GM12878 (cell line): ENCODE data around the gene FGD4. TPM values are rescaled to one million over a fixed set of nuclear protein-coding genes. Genes with fewer than 3 reads are reported as not detected.

Experiments used
- ATAC-seq: fragments of 200-7000 bp; cut with Tn5 transposase; 3 replicates; pipeline ENCODE4 v1.9.1; 2020; ENCODE audit warnings: mild to moderate bottlenecking, moderate library complexity
- BruUV-seq: library from RNA; stranded (reverse); fragments of 400-500 nt; replicated peaks from 2 replicates; lab custom pipeline; 2021; lab: Mats Ljungman, UMichigan
- CTCF ChIA-PET: fragments of 300-600 bp; sonication (Branson Sonifier 250); formaldehyde crosslinking; extraction: SDS; loops from one replicate; lab custom pipeline; 2021; ENCODE audit warnings: inconsistent platforms; lab: Yijun Ruan, JAX
- POLR2A ChIA-PET: fragments of 350-600 bp; formaldehyde crosslinking; extraction: SDS; loops from one replicate; lab custom pipeline; 2021; ENCODE audit warnings: inconsistent platforms; lab: Charles Lee
- RAD21 ChIA-PET: fragments of 300-600 bp; sonication (Branson Sonifier 250); formaldehyde crosslinking; loops from one replicate; lab custom pipeline; 2023; ENCODE audit warnings: antibody characterized with exemption; ENCODE audit not compliant: unreplicated experiment; lab: Charles Lee
- SMC1A ChIA-PET: fragments of 300-600 bp; sonication (Branson Sonifier 250); formaldehyde crosslinking; loops from one replicate; lab custom pipeline; 2023; ENCODE audit not compliant: unreplicated experiment, uncharacterized antibody; lab: Charles Lee
- DNase-seq: peaks from one replicate; pipeline ENCODE4 v3.0.0-alpha.2; 2011; ENCODE audit warnings: low read depth, low spot score
- FAIRE-seq: peaks from 3 replicates; lab custom pipeline; 2011; peaks lifted over from hg19 to GRCh38; lab: Jason Lieb, UNC
- H2AFZ ChIP-seq: 2 replicates; pipeline ENCODE4 v1.6.0; 2011; ENCODE audit warnings: low read depth, low read length, control low read depth; ENCODE audit not compliant: control insufficient read depth
- H3K27ac ChIP-seq: 2 replicates; pipeline ENCODE4 v1.5.1; 2011; ENCODE audit warnings: control low read depth; ENCODE audit not compliant: control insufficient read depth, insufficient read depth
- H3K27me3 ChIP-seq, 2 experiments: replicated peaks in 1 of 2; 2 replicates each; pipeline versions ENCODE4 v1.6.0 to v1.6.1; 2011; ENCODE audit warnings: low read length in 1 of 2; ENCODE audit not compliant: control insufficient read depth in 2 of 2, insufficient read depth in 2 of 2
- H3K36me3 ChIP-seq, 2 experiments: 2 replicates each; pipeline ENCODE4 v1.5.1; 2011; ENCODE audit warnings: low read length in 1 of 2; ENCODE audit not compliant: control insufficient read depth in 2 of 2, insufficient read depth in 2 of 2
- H3K4me1 ChIP-seq: 2 replicates; pipeline ENCODE4 v1.6.1; 2011; ENCODE audit warnings: mild to moderate bottlenecking, low read length, moderate library complexity, mixed read lengths; ENCODE audit not compliant: control insufficient read depth, insufficient read depth
- H3K4me2 ChIP-seq: 2 replicates; pipeline ENCODE4 v1.6.0; 2011; ENCODE audit warnings: control low read depth; ENCODE audit not compliant: control insufficient read depth, insufficient read depth
- H3K4me3 ChIP-seq: fragments of 200-600 bp; sonication (generic); 2 replicates; pipeline ENCODE4 v1.5.1; 2016
- H3K79me2 ChIP-seq: 2 replicates; pipeline ENCODE4 v1.6.0; 2011; ENCODE audit warnings: low read length; ENCODE audit not compliant: control insufficient read depth, insufficient read depth
- H3K9ac ChIP-seq: 2 replicates; pipeline ENCODE4 v1.8.0; 2011; ENCODE audit warnings: low read length, control low read depth, mixed read lengths; ENCODE audit not compliant: control insufficient read depth, insufficient read depth
- H3K9me3 ChIP-seq: replicated peaks from 3 replicates; pipeline ENCODE4 v1.5.1; 2011; ENCODE audit warnings: mild to moderate bottlenecking, low read length; ENCODE audit not compliant: control insufficient read depth, insufficient read depth
- H4K20me1 ChIP-seq: 2 replicates; pipeline ENCODE4 v1.6.0; 2011; ENCODE audit not compliant: control insufficient read depth, insufficient read depth
- EED ChIP-seq: sonication (generic); IDR thresholded peaks from 2 replicates; pipeline ENCODE4 v1.6.1; 2016; ENCODE audit warnings: antibody characterized with exemption, low read depth
- EGR1 ChIP-seq, 2 experiments: IDR thresholded peaks; 1 replicate in 1 of 2; 2 replicates in 1 of 2; pipeline ENCODE4 v1.6.1; 2011 to 2012; ENCODE audit warnings: low read depth in 2 of 2, low read length in 2 of 2, borderline replicate concordance in 1 of 2, mild to moderate bottlenecking in 1 of 2, moderate library complexity in 1 of 2
- ESRRA ChIP-seq: IDR thresholded peaks from 2 replicates; pipeline ENCODE4 v1.6.1; 2012; ENCODE audit warnings: mild to moderate bottlenecking, low read length, improper control_type of control experiment
- ETV6 ChIP-seq, 2 experiments: fragments of 450-650 bp in 1 of 2; IDR thresholded peaks in 1 of 2; conservative IDR thresholded peaks in 1 of 2; 2 replicates each; pipeline ENCODE4 v1.6.1; 2014; ENCODE audit warnings: antibody characterized with exemption in 1 of 2, borderline replicate concordance in 1 of 2, low read depth in 1 of 2, mild to moderate bottlenecking in 1 of 2, moderate library complexity in 1 of 2
- EZH2 ChIP-seq: IDR thresholded peaks from 2 replicates; pipeline ENCODE4 v1.6.1; 2012; ENCODE audit warnings: low read depth, mild to moderate bottlenecking, control low read depth, inconsistent platforms, low read length, borderline replicate concordance; ENCODE audit not compliant: control insufficient read depth
- IRF3 ChIP-seq: fragments of 450-650 bp; IDR thresholded peaks from 2 replicates; pipeline ENCODE4 v1.6.1; 2014; ENCODE audit warnings: mild to moderate bottlenecking
- MEF2A ChIP-seq: IDR thresholded peaks from 2 replicates; pipeline ENCODE4 v1.6.1; 2011; ENCODE audit warnings: low read depth, mild to moderate bottlenecking, low read length, moderate library complexity; ENCODE audit not compliant: insufficient read depth
- POLR2AphosphoS5 ChIP-seq: IDR thresholded peaks from 2 replicates; pipeline ENCODE4 v1.6.1; 2011; ENCODE audit warnings: mild to moderate bottlenecking, low read length, inconsistent platforms
- PRDM15 ChIP-seq: fragments of 450-650 bp; formaldehyde crosslinking; IDR thresholded peaks from 2 replicates; pipeline ENCODE4 v1.4.0; 2020; ENCODE audit warnings: mild to moderate bottlenecking, moderate library complexity
- TAF1 ChIP-seq: IDR thresholded peaks from 2 replicates; pipeline ENCODE4 v1.6.1; 2011; ENCODE audit warnings: mild to moderate bottlenecking, low read depth, low read length, borderline replicate concordance
- YY1 ChIP-seq: IDR thresholded peaks from 2 replicates; pipeline ENCODE4 v1.6.1; 2011; ENCODE audit warnings: low read depth, mild to moderate bottlenecking, low read length
- WGBS: methylation state at CpG from one replicate; pipeline ENCODE4 v1.1.6; 2016; ENCODE audit warnings: low lambda C conversion rate; ENCODE audit not compliant: insufficient replicate concordance, insufficient coverage; ENCODE audit errors: missing lambda C conversion rate; 5-methylcytosine and 5-hydroxymethylcytosine counted together
- in situ Hi-C: fragments of 300-500 bp; cut with MboI; formaldehyde crosslinking; loops from 9 replicates; pipeline ENCODE4 v1.14.3; 2018; ENCODE audit warnings: mixed read lengths
- intact Hi-C: fragments of 100-400 bp; cut with micrococcal nuclease; formaldehyde crosslinking; loops from one replicate; pipeline ENCODE4 v1.14.2; 2022; ENCODE audit not compliant: unreplicated experiment
- polyA plus RNA-seq, 11 experiments: library from polyadenylated mRNA; depleted of rRNA in 4 of 11; unstranded in 6 of 11; stranded (reverse) in 5 of 11; fragments of >200 nt; fragmentation: Nextera tagmentation in 4 of 11; fragmentation: Illumina TruSeq in 1 of 11; extraction: Ambion mirVana in 4 of 11; extraction: Trizol in 1 of 11; gene quantifications; 1 replicate in 1 of 11; 2 replicates in 10 of 11; pipeline versions ENCODE4 v1.2.1 to v1.2.3, GENCODE V29; 2011 to 2016; ENCODE audit warnings: inconsistent platforms in 2 of 11, missing spikeins in 2 of 11, low read depth in 1 of 11
- total RNA-seq, 4 experiments: library from RNA; depleted of rRNA in 3 of 4; stranded (reverse); fragments of >200 nt in 3 of 4; fragmentation: Illumina TruSeq in 1 of 4; extraction: Trizol in 1 of 4; gene quantifications; 2 replicates each; pipeline versions ENCODE4 v1.2.1 to v1.2.3, GENCODE V29; 2013 to 2021
- TF ChIP-seq, protein P1 (sequence below): IDR thresholded peaks from 2 replicates; pipeline ENCODE4 v1.6.1; 2012; ENCODE audit warnings: low read depth, low read length, improper control_type of control experiment
- TF ChIP-seq, protein P2 (sequence below), 3 experiments: IDR thresholded peaks in 2 of 3; conservative IDR thresholded peaks in 1 of 3; 2 replicates each; pipeline ENCODE4 v1.5.1; 2011; ENCODE audit warnings: low read depth in 3 of 3, low read length in 3 of 3, mild to moderate bottlenecking in 3 of 3, control low read depth in 2 of 3, moderate library complexity in 2 of 3, inconsistent platforms in 1 of 3, mixed read lengths in 1 of 3; ENCODE audit not compliant: control insufficient read depth in 2 of 3, insufficient read depth in 1 of 3; ENCODE audit errors: extremely low read depth in 1 of 3
- TF ChIP-seq, protein P3 (sequence below): IDR thresholded peaks from 2 replicates; pipeline ENCODE4 v1.6.1; 2012; ENCODE audit warnings: low read length, inconsistent platforms

Gene FGD4
- total and polyA plus RNA-seq, 10 of the 15 experiments (the other 5 are each of a cell fraction or from before 2014, with no cell fraction given), result 0.01 to 0.18 (median 0.08) TPM; not detected in 3

DNA sequence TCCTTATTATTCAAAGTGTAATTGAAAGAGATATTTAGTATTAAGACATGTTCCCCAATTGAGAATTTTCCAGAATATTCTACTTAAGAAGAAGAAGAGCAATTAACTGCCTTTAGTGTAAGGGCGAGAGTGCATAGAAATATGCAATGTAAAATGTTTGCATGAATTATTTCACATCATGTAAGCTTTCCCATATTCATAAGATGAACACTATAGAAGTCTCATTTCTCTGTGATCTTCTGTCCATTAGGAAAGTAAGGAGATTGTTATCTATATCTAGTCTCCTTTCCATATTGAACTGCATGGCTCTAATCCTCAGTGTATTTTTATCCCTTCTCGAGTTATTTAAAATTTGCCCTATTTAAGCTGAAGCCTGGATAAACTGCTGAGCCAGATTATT is 17.1 kb upstream of the FGD4 start:
- in situ Hi-C loops, result no loop called here
- Histone ChIP-seq H3K9ac (no peak overlapping the region), H3K79me2 (no peaks in the 10 kb centered on the region), H4K20me1 (no peaks in the 10 kb centered on the region), H3K4me1 (no peaks in the 10 kb centered on the region), H3K4me2 (no peak overlapping the region), H3K9me3 (no peaks in the 10 kb centered on the region), H2AFZ (no peak overlapping the region), H3K27me3 (no peaks in the 10 kb centered on the region), H3K36me3 (no peaks in the 10 kb centered on the region), H3K4me3 (no peak overlapping the region), H3K27ac (no peak overlapping the region)
- ChIA-PET POLR2A (interaction anchor here (0.5 kb wide), 1 partner anchor 1640 kb away, joined by 6 read pairs; no protein-coding TSS in a partner anchor), SMC1A (no interaction called here), RAD21 (interaction anchor here (0.6 kb wide), 1 partner anchor 322 kb away, joined by 3 read pairs; no protein-coding TSS in a partner anchor), CTCF (interaction anchor here (0.6 kb wide), 1 partner anchor 1014 kb away, joined by 3 read pairs; no protein-coding TSS in a partner anchor)
- 80% methylated on average over 2 of the region's 2 CpGs for WGBS
- FAIRE-seq, result no peak
- ATAC-seq, result no peak
- BruUV-seq, result no TSS peak
- intact Hi-C loops, result no loop called here
- DNase-seq, result no peak
- TF ChIP-seq MEF2A, result no peak
- no peak for TF ChIP-seq PRDM15 (CRISPR knock-in tag)
- no peak for TF ChIP-seq ESRRA
- no peak for TF ChIP-seq EED
- TF ChIP-seq ETV6 (conservative IDR thresholded peaks at IDR 0.05 in 1 of 2, IDR thresholded peaks at IDR 0.05 in 1 of 2; ENCODE audit: borderline replicate concordance in 1 of 2, low read depth in 1 of 2), result no peak
- TF ChIP-seq POLR2AphosphoS5, result no peak
- TF ChIP-seq, protein P1, sequence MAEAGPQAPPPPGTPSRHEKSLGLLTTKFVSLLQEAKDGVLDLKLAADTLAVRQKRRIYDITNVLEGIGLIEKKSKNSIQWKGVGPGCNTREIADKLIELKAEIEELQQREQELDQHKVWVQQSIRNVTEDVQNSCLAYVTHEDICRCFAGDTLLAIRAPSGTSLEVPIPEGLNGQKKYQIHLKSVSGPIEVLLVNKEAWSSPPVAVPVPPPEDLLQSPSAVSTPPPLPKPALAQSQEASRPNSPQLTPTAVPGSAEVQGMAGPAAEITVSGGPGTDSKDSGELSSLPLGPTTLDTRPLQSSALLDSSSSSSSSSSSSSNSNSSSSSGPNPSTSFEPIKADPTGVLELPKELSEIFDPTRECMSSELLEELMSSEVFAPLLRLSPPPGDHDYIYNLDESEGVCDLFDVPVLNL, result no peak
- no peak for TF ChIP-seq TAF1
- no peak for TF ChIP-seq IRF3
- no peak for TF ChIP-seq EZH2
- TF ChIP-seq, protein P2, sequence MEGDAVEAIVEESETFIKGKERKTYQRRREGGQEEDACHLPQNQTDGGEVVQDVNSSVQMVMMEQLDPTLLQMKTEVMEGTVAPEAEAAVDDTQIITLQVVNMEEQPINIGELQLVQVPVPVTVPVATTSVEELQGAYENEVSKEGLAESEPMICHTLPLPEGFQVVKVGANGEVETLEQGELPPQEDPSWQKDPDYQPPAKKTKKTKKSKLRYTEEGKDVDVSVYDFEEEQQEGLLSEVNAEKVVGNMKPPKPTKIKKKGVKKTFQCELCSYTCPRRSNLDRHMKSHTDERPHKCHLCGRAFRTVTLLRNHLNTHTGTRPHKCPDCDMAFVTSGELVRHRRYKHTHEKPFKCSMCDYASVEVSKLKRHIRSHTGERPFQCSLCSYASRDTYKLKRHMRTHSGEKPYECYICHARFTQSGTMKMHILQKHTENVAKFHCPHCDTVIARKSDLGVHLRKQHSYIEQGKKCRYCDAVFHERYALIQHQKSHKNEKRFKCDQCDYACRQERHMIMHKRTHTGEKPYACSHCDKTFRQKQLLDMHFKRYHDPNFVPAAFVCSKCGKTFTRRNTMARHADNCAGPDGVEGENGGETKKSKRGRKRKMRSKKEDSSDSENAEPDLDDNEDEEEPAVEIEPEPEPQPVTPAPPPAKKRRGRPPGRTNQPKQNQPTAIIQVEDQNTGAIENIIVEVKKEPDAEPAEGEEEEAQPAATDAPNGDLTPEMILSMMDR (IDR thresholded peaks at IDR 0.05 in 2 of 3, conservative IDR thresholded peaks at IDR 0.05 in 1 of 3; ENCODE audit: control insufficient read depth in 2 of 3, extremely low read depth in 1 of 3, insufficient read depth in 1 of 3, low read depth in 3 of 3, low read length in 3 of 3), result no peak
- TF ChIP-seq EGR1 (IDR thresholded peaks at IDR 0.05; ENCODE audit: borderline replicate concordance in 1 of 2, low read depth in 2 of 2, low read length in 2 of 2), result no peak
- TF ChIP-seq, protein P3, sequence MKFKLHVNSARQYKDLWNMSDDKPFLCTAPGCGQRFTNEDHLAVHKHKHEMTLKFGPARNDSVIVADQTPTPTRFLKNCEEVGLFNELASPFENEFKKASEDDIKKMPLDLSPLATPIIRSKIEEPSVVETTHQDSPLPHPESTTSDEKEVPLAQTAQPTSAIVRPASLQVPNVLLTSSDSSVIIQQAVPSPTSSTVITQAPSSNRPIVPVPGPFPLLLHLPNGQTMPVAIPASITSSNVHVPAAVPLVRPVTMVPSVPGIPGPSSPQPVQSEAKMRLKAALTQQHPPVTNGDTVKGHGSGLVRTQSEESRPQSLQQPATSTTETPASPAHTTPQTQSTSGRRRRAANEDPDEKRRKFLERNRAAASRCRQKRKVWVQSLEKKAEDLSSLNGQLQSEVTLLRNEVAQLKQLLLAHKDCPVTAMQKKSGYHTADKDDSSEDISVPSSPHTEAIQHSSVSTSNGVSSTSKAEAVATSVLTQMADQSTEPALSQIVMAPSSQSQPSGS, result no peak
- no peak for TF ChIP-seq YY1
